NCI-H2029 treated with DMSO at 0.1 percent for 48 hours (cell line): ENCODE results near the gene EXOG.
"Not testable (repeated sequence)": the region's sequence is repeated elsewhere in the genome, so short reads cannot be mapped to it uniquely, and the experiment has no call there.

Source experiments
- DNase-seq: peaks from one replicate; lab custom pipeline; 2025; lab: John Stamatoyannopoulos, UW

The EXOG gene

GRCh38 chr3:38563886-38564270 lies 67.7 kb downstream of the EXOG start:
- DNase-seq: no peak

- DNase-seq: no peak
Observed at GRCh38 chr3:38564631-38565338, 68.6 kb downstream of the EXOG start.

- no peak for DNase-seq
Observed at GRCh38 chr3:38565339-38566214, 69.4 kb downstream of the EXOG start.

- no peak for DNase-seq
Observed at GRCh38 chr3:38566215-38566528, 70.0 kb downstream of the EXOG start.

GRCh38 chr3:38566794-38567193 lies 70.7 kb downstream of the EXOG start:
- DNase-seq: not testable (repeated sequence)

GRCh38 chr3:38567498-38567897 lies 71.4 kb downstream of the EXOG start:
- DNase-seq: no peak

GRCh38 chr3:38573111-38573510 lies 77.0 kb downstream of the EXOG start:
- DNase-seq: no peak

- no peak for DNase-seq
Observed at GRCh38 chr3:38573556-38573955, 77.4 kb downstream of the EXOG start.

GRCh38 chr3:38574411-38575278 lies 78.5 kb downstream of the EXOG start:
- no peak for DNase-seq

- DNase-seq: no peak
Observed at GRCh38 chr3:38575279-38575843, 79.2 kb downstream of the EXOG start.
